AG04450 (cell line): ENCODE data around the gene IMP3. TPM values are rescaled to one million over a fixed set of nuclear protein-coding genes. Genes with fewer than 3 reads are reported as not detected.

Experiments
- CTCF ChIA-PET: fragments of 300-600, 350-600 bp; formaldehyde crosslinking; extraction: SDS; loops from one replicate; lab custom pipeline; 2022; ENCODE audit warnings: antibody characterized with exemption, inconsistent platforms; lab: Charles Lee
- POLR2A ChIA-PET: fragments of 350-600 bp; formaldehyde crosslinking; extraction: SDS; loops from one replicate; lab custom pipeline; 2021; ENCODE audit warnings: antibody characterized with exemption, inconsistent platforms; lab: Yijun Ruan, JAX
- DNase-seq: peaks from one replicate; pipeline ENCODE4 v3.0.0-alpha.2; 2011; ENCODE audit warnings: low read depth, low spot score
- H3K27ac ChIP-seq: one replicate; pipeline ENCODE4 v1.5.1; 2012; ENCODE audit warnings: low read depth, low read length, control low read depth
- H3K27me3 ChIP-seq: one replicate; pipeline ENCODE4 v1.6.0; 2012; ENCODE audit warnings: low read length; ENCODE audit not compliant: control insufficient read depth, insufficient read depth
- H3K4me3 ChIP-seq: 2 replicates; pipeline ENCODE4 v1.5.1; 2011; ENCODE audit warnings: mild to moderate bottlenecking, low read depth, low read length, control low read depth
- H3K9me3 ChIP-seq: 2 replicates; pipeline ENCODE4 v1.5.1; 2012; ENCODE audit warnings: low read length; ENCODE audit not compliant: control insufficient read depth, insufficient read depth
- CTCF ChIP-seq: IDR thresholded peaks from 2 replicates; pipeline ENCODE4 v1.5.1; 2011; ENCODE audit warnings: low read depth, low read length, control low read depth, inconsistent platforms
- polyA plus RNA-seq: library from polyadenylated mRNA; depleted of rRNA; stranded (reverse); fragments of >200 nt; gene quantifications from 2 replicates; pipeline ENCODE4 v1.2.3, GENCODE V29; 2011

Gene IMP3
- polyA plus RNA-seq, 1 experiment: 42.3 TPM

GRCh38 chr15:75597667-75598341 lies 42.2 kb downstream of the IMP3 start:
- H3K27ac ChIP-seq: no peak overlapping the region
- no peaks in the 10 kb centered on the region for H3K9me3 ChIP-seq
- no peak overlapping the region for H3K4me3 ChIP-seq
- DNase-seq: no peak
- ChIA-PET POLR2A (interaction anchor here (0.5 kb wide), 1 partner anchor 8 kb away, joined by 4 read pairs; no protein-coding TSS in a partner anchor), CTCF (interaction anchor here (0.7 to 2.0 kb wide), 8 partner anchors 9 to 204 kb away, joined by 3 to 7 read pairs (median 3); no protein-coding TSS in a partner anchor)
- H3K27me3 ChIP-seq: no peaks in the 10 kb centered on the region
- peak; percentile 42 for TF ChIP-seq CTCF

GRCh38 chr15:75596703-75597345 lies 43.2 kb downstream of the IMP3 start:
- H3K27me3 ChIP-seq: no peaks in the 10 kb centered on the region
- no peak for TF ChIP-seq CTCF
- POLR2A ChIA-PET: no interaction called here
- no peak overlapping the region for H3K4me3 ChIP-seq
- H3K9me3 ChIP-seq: no peaks in the 10 kb centered on the region
- H3K27ac ChIP-seq: no peak overlapping the region
- CTCF ChIA-PET: interaction anchor here (0.5 to 2.0 kb wide), 6 partner anchors 10 to 205 kb away, joined by 3 to 7 read pairs (median 3); no protein-coding TSS in a partner anchor
- DNase-seq: no peak

GRCh38 chr15:75594276-75594675 lies 45.7 kb downstream of the IMP3 start:
- ChIA-PET POLR2A (no interaction called here), CTCF (interaction anchor here (1.3 kb wide), 1 partner anchor 207 kb away, joined by 3 read pairs; no protein-coding TSS in a partner anchor)
- Histone ChIP-seq H3K4me3 (no peak overlapping the region), H3K9me3 (no peaks in the 10 kb centered on the region), H3K27ac (no peak overlapping the region), H3K27me3 (no peaks in the 10 kb centered on the region)
- no peak for TF ChIP-seq CTCF
- no peak for DNase-seq

GRCh38 chr15:75591655-75592364 lies 48.2 kb downstream of the IMP3 start:
- H3K27me3 ChIP-seq: no peaks in the 10 kb centered on the region
- no peak for DNase-seq
- no peaks in the 10 kb centered on the region for H3K9me3 ChIP-seq
- no peak overlapping the region for H3K4me3 ChIP-seq
- CTCF ChIA-PET: no interaction called here
- POLR2A ChIA-PET: interaction anchor here (0.7 kb wide), 1 partner anchor 11 kb away, joined by 3 read pairs; no protein-coding TSS in a partner anchor
- no peak overlapping the region for H3K27ac ChIP-seq
- TF ChIP-seq CTCF: no peak
